CD4-positive, alpha-beta memory T cell (primary cell): ENCODE measurements around the gene PLOD1. TPM values are rescaled to one million over a fixed set of nuclear protein-coding genes. Genes with fewer than 3 reads are reported as not detected.
"Not testable (repeated sequence)": the region's sequence is repeated elsewhere in the genome, so short reads cannot be mapped to it uniquely, and the experiment has no call there.

Experiments
- CTCF ChIA-PET: fragments of 350-600 bp; sonication (Branson Sonifier 250); formaldehyde crosslinking; loops from one replicate; lab custom pipeline; 2021; ENCODE audit warnings: inconsistent platforms; ENCODE audit not compliant: partially characterized antibody; lab: Charles Lee
- POLR2A ChIA-PET: fragments of 350-600 bp; sonication (Branson Sonifier 250); formaldehyde crosslinking; loops from one replicate; lab custom pipeline; 2021; ENCODE audit not compliant: partially characterized antibody; lab: Charles Lee
- DNase-seq, 5 donors: peaks; one replicate each; pipeline versions ENCODE4 v3.0.0 to v3.0.0-alpha.2; 2020 to 2022; ENCODE audit warnings: mixed read lengths in 1 of 5
- H3K27ac ChIP-seq: one replicate; pipeline ENCODE4 v1.7.0; 2013; ENCODE audit warnings: low read depth, low read length
- H3K27me3 ChIP-seq: 2 replicates; pipeline ENCODE4 v1.7.0; 2013; ENCODE audit warnings: mild to moderate bottlenecking, low read length, moderate library complexity; ENCODE audit not compliant: insufficient read depth
- H3K36me3 ChIP-seq: 2 replicates; pipeline ENCODE4 v1.7.0; 2013; ENCODE audit warnings: mild to moderate bottlenecking, low read length, moderate library complexity; ENCODE audit not compliant: insufficient read depth
- H3K4me1 ChIP-seq: 2 replicates; pipeline ENCODE4 v1.7.0; 2013; ENCODE audit warnings: mild to moderate bottlenecking, low read length, moderate library complexity; ENCODE audit not compliant: insufficient read depth
- H3K4me3 ChIP-seq, 2 donors: one replicate each; pipeline ENCODE4 v1.7.0; 2013; ENCODE audit warnings: low read length in 2 of 2, mild to moderate bottlenecking in 1 of 2
- H3K9me3 ChIP-seq, 2 donors: one replicate each; pipeline ENCODE4 v1.7.0; 2013; ENCODE audit warnings: low read length in 2 of 2, control low read depth in 1 of 2; ENCODE audit not compliant: control insufficient read depth in 1 of 2
- H3K27ac Mint-ChIP-seq, 7 donors: one replicate each; pipeline ENCODE4 v1.8.0; 2020 to 2021; ENCODE audit warnings: mixed read lengths in 7 of 7, mild to moderate bottlenecking in 6 of 7, inconsistent platforms in 3 of 7, moderate library complexity in 3 of 7
- H3K27me3 Mint-ChIP-seq, 2 donors: one replicate each; pipeline ENCODE4 v1.8.0; 2020 to 2021; ENCODE audit warnings: mixed read lengths in 2 of 2
- H3K36me3 Mint-ChIP-seq, 2 donors: one replicate each; pipeline ENCODE4 v1.8.0; 2020 to 2021; ENCODE audit warnings: mixed read lengths in 2 of 2, inconsistent platforms in 1 of 2, mild to moderate bottlenecking in 1 of 2
- H3K4me1 Mint-ChIP-seq, 4 donors: one replicate each; pipeline ENCODE4 v1.8.0; 2020 to 2021; ENCODE audit warnings: mixed read lengths in 4 of 4, mild to moderate bottlenecking in 1 of 4
- H3K4me3 Mint-ChIP-seq, 8 donors: one replicate each; pipeline ENCODE4 v1.8.0; 2020 to 2021; ENCODE audit warnings: mixed read lengths in 8 of 8, mild to moderate bottlenecking in 7 of 8, moderate library complexity in 6 of 8, inconsistent platforms in 3 of 8
- H3K9me3 Mint-ChIP-seq, 8 donors: one replicate each; pipeline ENCODE4 v1.8.0; 2020 to 2021; ENCODE audit warnings: mixed read lengths in 8 of 8, mild to moderate bottlenecking in 5 of 8, inconsistent platforms in 3 of 8, moderate library complexity in 1 of 8
- intact Hi-C: fragments of 100-400 bp; cut with micrococcal nuclease; formaldehyde crosslinking; loops from one replicate; pipeline ENCODE4 v1.15.1; 2023
- polyA plus RNA-seq, 2 donors: library from polyadenylated mRNA; unstranded; fragments of 300-500 nt; fragmentation: Illumina TruSeq; gene quantifications; one replicate each; pipeline ENCODE4 v1.2.3, GENCODE V29; 2021
- total RNA-seq, 2 experiments: library from RNA; stranded (reverse); gene quantifications; one replicate each; pipeline ENCODE4 v1.2.3, GENCODE V29; 2021

The PLOD1 gene
- total and polyA plus RNA-seq, 4 experiments from 2014 or later: 2.5 to 3.6 (median 2.8) TPM

DNA sequence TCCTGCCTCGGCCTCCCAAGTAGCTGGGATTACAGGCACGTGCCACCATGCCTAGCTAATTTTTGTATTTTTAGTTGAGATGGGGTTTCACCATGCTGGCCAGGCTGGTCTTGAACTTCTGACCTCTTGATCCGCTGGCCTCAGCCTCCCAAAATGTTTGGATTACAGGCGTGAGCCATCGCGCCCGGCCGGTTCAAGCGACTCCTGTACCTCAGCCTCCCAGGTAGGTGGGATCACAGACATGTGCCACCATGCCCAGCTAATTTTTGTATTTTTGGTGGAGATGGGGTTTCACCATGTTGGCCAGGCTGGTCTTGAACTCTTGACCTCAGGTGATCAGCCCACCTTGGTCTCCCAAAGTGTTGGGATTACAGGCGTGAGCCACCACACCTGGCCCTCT is 1.2 kb downstream of the PLOD1 start:
- H3K4me1 Mint-ChIP-seq, intact Hi-C loops: not testable (repeated sequence)

DNA sequence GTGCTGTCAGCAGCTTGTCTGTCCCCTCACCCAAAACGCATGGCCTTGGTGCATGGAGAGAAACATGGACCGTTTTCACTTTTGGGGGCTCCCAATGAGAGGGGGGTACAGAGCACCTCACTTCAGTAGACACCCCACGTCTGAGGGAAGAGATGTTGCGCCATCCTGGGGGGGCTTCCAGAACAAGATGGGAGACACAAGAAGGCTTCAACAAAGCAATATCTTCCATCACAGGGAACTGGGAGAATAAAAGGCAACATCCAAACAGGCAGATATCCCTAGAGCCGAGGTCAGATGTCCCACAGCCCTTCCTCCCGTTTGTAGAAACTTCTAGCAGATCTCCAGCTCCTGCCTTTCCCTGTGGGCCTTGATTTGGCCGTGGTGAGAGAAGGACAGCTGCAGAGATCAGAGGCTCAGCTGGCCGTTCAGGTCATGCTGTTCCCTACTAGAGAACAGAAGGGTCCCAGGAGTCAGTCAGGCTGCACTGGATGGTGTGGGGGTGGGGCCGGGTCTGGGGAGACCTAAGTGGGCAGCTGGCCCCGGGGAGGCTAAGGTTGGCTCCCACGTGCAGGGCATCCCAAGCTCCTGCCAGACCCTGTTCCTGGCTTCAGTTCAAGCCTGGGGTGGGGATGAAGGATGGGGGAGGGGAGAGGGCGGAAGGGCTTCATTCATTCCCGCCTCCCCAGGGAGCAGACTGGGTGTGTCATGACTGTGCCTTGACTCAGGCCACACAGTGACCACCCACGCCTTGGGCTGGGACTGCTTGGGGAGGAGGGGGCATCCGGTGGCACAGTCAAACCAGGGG is 4.4 kb downstream of the PLOD1 start:
- no peak overlapping the region for H3K4me3 ChIP-seq
- H3K27me3 ChIP-seq: no peaks in the 10 kb centered on the region
- ChIA-PET POLR2A (interaction anchor here (12.0 kb wide), 1 partner anchor 30 kb away, joined by 116 read pairs; no protein-coding TSS in a partner anchor), CTCF (no interaction called here)
- H3K27ac Mint-ChIP-seq: no peak overlapping the region
- no peaks in the 10 kb centered on the region for H3K27me3 Mint-ChIP-seq
- DNase-seq: no peak
- intact Hi-C loops: no loop called here
- no peaks in the 10 kb centered on the region for H3K9me3 ChIP-seq
- H3K9me3 Mint-ChIP-seq: no peaks in the 10 kb centered on the region
- no peak overlapping the region for H3K27ac ChIP-seq
- peaks cover 10% of the 10 kb centered on the region for H3K4me1 ChIP-seq
- H3K36me3 ChIP-seq: no peaks in the 10 kb centered on the region
- no peaks in the 10 kb centered on the region for H3K36me3 Mint-ChIP-seq
- H3K4me3 Mint-ChIP-seq: no peak overlapping the region
- peaks cover 0 to 5% (median 0%) of the 10 kb centered on the region in 4 donors for H3K4me1 Mint-ChIP-seq

More for the DNA sequence above, 1.2 kb downstream of the PLOD1 start:
- peaks cover 11% of the 10 kb centered on the region for H3K4me1 ChIP-seq
- H3K27ac ChIP-seq, DNase-seq, H3K27ac Mint-ChIP-seq, H3K27me3 ChIP-seq, H3K4me3 ChIP-seq, CTCF ChIA-PET, H3K36me3 ChIP-seq, H3K36me3 Mint-ChIP-seq, H3K27me3 Mint-ChIP-seq, H3K9me3 Mint-ChIP-seq, H3K9me3 ChIP-seq: not testable (repeated sequence)
- POLR2A ChIA-PET: interaction anchor here (1.9 to 12.0 kb wide), 2 partner anchors 26 to 44 kb away, joined by 9 to 116 read pairs; partner anchors contain the start of gene MFN2
- H3K4me3 Mint-ChIP-seq: peak overlapping the region in 1 of 8 donors; percentile 51

DNA sequence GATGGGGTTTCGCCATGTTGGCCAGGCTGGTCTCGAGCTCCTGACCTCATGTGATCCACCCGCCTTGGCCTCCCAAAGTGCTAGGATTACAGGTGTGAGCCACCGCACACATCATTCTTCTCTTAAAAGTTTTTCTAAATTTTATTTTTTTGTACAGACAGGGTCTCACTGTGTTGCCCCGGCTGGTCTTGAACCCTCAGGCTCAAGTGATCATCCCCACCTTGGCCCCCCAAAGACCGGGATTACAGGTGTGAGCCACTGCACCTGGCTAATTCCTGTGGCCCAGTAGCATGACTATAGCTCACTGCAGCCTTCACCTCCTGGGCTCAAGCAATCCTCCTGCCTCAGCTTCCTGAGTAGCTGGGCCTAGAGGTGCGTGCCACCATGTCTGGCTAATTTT is 5.3 kb downstream of the PLOD1 start:
- CTCF ChIA-PET, intact Hi-C loops: not testable (repeated sequence)

DNA sequence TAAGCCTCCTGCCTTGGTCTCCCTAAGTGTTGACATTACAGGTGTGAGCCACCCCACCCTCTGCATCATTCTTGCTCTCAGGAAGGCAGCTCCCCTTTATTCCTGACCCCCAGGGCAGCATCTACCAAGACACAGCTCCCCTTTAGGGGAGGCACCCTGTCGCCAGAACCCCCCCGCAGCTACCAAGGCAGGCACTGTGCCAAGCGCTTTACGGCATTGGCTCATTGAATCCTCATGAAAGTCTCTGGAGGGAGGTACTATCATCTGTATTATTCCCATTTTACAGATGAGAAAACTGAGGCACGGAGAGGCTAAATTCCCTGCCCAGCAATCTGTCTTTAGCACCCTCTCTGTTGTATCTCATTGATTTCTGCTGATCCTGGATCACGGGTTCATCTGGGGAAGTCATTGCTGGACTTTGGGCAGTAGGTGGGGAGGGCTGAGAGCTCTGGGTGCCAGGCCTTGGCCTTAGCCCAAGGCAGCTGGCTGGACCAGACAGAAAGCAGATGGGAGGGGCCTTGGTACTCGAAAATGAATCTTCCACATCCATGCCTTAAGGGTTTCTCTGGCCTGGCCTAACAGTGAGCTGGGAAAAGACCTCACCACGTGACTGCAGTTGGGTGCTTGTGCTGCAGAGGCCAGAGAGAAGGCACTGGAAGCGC is 5.9 kb downstream of the PLOD1 start:
- no peaks in the 10 kb centered on the region for H3K4me1 ChIP-seq
- POLR2A ChIA-PET: no interaction called here
- H3K9me3 ChIP-seq: no peaks in the 10 kb centered on the region
- no peaks in the 10 kb centered on the region for H3K36me3 ChIP-seq
- Mint-ChIP-seq H3K27ac (peak overlapping the region in 1 of 7 donors; percentile 52), H3K4me1 (no peaks in the 10 kb centered on the region), H3K36me3 (no peaks in the 10 kb centered on the region), H3K9me3 (no peaks in the 10 kb centered on the region), H3K4me3 (no peak overlapping the region), H3K27me3 (no peaks in the 10 kb centered on the region)
- intact Hi-C loops: no loop called here
- CTCF ChIA-PET: no interaction called here
- no peak for DNase-seq
- no peaks in the 10 kb centered on the region for H3K27me3 ChIP-seq
- H3K4me3 ChIP-seq: no peak overlapping the region
- H3K27ac ChIP-seq: no peak overlapping the region

More for the DNA sequence above, 5.3 kb downstream of the PLOD1 start:
- H3K27ac ChIP-seq, H3K27me3 ChIP-seq, H3K4me1 ChIP-seq, H3K9me3 ChIP-seq, H3K9me3 Mint-ChIP-seq, DNase-seq, H3K4me3 Mint-ChIP-seq, H3K36me3 ChIP-seq, H3K27me3 Mint-ChIP-seq, POLR2A ChIA-PET, H3K27ac Mint-ChIP-seq, H3K4me1 Mint-ChIP-seq, H3K36me3 Mint-ChIP-seq, H3K4me3 ChIP-seq: not testable (repeated sequence)

DNA sequence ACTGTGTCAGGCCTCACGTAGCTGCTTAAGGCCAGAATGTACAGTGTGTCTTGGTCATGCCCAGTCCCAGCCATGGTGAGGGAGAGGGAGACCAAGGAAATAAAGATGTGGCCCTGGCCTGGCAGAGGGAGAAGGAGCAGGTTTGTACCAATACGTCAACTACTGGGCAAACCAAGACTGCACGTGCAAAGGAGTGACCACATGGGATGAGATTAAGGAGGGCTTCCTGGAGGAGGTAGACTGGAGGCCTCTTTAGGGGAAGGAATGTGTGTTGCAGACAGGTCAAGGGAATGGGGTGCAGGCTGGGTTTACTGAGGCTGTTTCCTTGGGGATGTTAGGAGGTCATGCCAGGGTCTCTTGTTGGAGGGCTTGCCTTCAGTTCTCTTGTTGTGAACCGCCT is 7.8 kb downstream of the PLOD1 start:
- H3K4me3 Mint-ChIP-seq: no peak overlapping the region
- H3K27ac Mint-ChIP-seq: no peak overlapping the region
- Histone ChIP-seq H3K27ac (no peak overlapping the region), H3K36me3 (no peaks in the 10 kb centered on the region), H3K4me3 (no peak overlapping the region), H3K4me1 (no peaks in the 10 kb centered on the region), H3K9me3 (no peaks in the 10 kb centered on the region), H3K27me3 (no peaks in the 10 kb centered on the region)
- no peaks in the 10 kb centered on the region for H3K9me3 Mint-ChIP-seq
- intact Hi-C loops: no loop called here
- DNase-seq: no peak
- no peaks in the 10 kb centered on the region for H3K4me1 Mint-ChIP-seq
- no peaks in the 10 kb centered on the region for H3K36me3 Mint-ChIP-seq
- ChIA-PET POLR2A (no interaction called here), CTCF (no interaction called here)
- no peaks in the 10 kb centered on the region for H3K27me3 Mint-ChIP-seq

DNA sequence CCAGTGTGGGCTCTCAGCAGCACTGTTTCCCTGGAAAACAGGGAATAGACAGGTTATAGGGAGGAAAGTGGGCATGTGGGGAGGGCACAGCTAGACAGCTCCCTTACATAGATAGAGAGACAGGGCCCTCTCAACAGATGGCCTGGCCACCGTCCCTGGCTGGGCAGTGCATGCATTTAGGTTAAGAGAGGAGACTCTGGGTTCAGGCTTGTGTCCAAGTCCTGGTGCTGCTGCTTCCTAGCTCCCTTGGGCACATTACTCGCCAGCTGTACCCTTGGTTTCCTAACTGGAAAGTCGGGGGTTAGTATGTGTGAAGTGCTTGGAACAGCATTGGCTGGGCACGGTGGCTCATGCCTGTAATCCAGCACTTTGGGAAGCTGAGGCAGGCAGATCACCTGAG is 9.1 kb downstream of the PLOD1 start:
- intact Hi-C loops: no loop called here
- ChIA-PET POLR2A (no interaction called here), CTCF (no interaction called here)
- H3K36me3 Mint-ChIP-seq: no peaks in the 10 kb centered on the region
- no peaks in the 10 kb centered on the region for H3K36me3 ChIP-seq
- H3K4me3 ChIP-seq: no peak overlapping the region
- no peaks in the 10 kb centered on the region for H3K27me3 Mint-ChIP-seq
- H3K27me3 ChIP-seq: no peaks in the 10 kb centered on the region
- no peak for DNase-seq
- H3K4me1 Mint-ChIP-seq: no peaks in the 10 kb centered on the region
- H3K4me1 ChIP-seq: no peaks in the 10 kb centered on the region
- no peaks in the 10 kb centered on the region for H3K9me3 Mint-ChIP-seq
- no peak overlapping the region for H3K27ac Mint-ChIP-seq
- H3K27ac ChIP-seq: no peak overlapping the region
- no peak overlapping the region for H3K4me3 Mint-ChIP-seq
- H3K9me3 ChIP-seq: no peaks in the 10 kb centered on the region

DNA sequence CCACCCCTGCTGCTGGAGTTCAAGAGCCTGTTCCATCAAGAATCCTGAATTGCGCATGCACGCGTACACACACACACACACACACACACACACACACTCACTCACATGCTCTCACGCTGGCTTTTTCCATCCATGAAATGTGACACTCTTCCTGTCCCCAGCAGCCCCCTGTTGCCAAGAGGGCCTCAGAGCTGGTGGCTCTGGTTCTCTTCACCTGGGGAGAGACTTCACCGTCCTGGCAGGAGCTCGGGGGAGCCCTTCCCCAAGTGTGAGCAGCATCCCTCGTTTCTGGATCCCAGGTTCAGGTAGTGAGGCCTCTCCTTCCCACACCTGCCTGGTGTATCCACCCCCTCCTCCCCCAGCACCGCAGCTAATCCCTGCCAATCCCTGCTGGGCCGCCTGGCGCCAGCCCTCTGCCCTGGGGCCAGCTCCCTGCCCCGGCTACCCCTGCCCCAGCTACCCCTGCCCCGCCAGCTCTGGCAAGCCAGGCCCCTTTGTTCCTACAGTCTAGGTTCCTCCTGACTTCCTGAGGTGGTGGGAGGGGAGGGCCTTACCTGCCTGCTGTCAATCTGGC is 9.9 kb downstream of the PLOD1 start:
- Mint-ChIP-seq H3K4me1 (no peaks in the 10 kb centered on the region), H3K9me3 (no peaks in the 10 kb centered on the region), H3K27me3 (no peaks in the 10 kb centered on the region), H3K4me3 (no peak overlapping the region), H3K36me3 (no peaks in the 10 kb centered on the region), H3K27ac (no peak overlapping the region)
- H3K9me3 ChIP-seq: no peaks in the 10 kb centered on the region
- intact Hi-C loops: no loop called here
- no peak for DNase-seq
- no peaks in the 10 kb centered on the region for H3K36me3 ChIP-seq
- H3K27ac ChIP-seq: no peak overlapping the region
- no peaks in the 10 kb centered on the region for H3K27me3 ChIP-seq
- ChIA-PET CTCF (no interaction called here), POLR2A (interaction anchor here (1.6 kb wide), 1 partner anchor 36 kb away, joined by 3 read pairs; no protein-coding TSS in a partner anchor)
- H3K4me3 ChIP-seq: no peak overlapping the region
- no peaks in the 10 kb centered on the region for H3K4me1 ChIP-seq
